Measurements from ENCODE around the gene CELA3A.

GRCh38 chr1:22041505-22041904 lies 40.0 kb downstream of the CELA3A start:
- TF ChIP-seq CTCF (conservative IDR thresholded peaks at IDR 0.05 in 1 of 2, IDR thresholded peaks at IDR 0.05 in 1 of 2; ENCODE audit: extremely low read depth in 1 of 2, insufficient read depth in 1 of 2, low read depth in 1 of 2, low read length in 2 of 2) = no peak
- no peak for TF ChIP-seq EZH2 (IDR thresholded peaks at IDR 0.05; ENCODE audit: borderline replicate concordance, low read length)
